A673 (cell line): ENCODE measurements around the gene HS3ST5. TPM values are rescaled to one million over a fixed set of nuclear protein-coding genes. Genes with fewer than 3 reads are reported as not detected.
"Not testable (repeated sequence)": the region's sequence is repeated elsewhere in the genome, so short reads cannot be mapped to it uniquely, and the experiment has no call there.

ENCODE experiments used
- BruUV-seq: library from RNA; stranded (reverse); fragments of 400-500 nt; replicated peaks from 2 replicates; lab custom pipeline; 2021; lab: Mats Ljungman, UMichigan
- CTCF ChIA-PET: fragments of 300-600 bp; sonication (Branson Sonifier 250); formaldehyde crosslinking; loops from one replicate; lab custom pipeline; 2022; ENCODE audit warnings: antibody characterized with exemption; lab: Charles Lee
- POLR2A ChIA-PET: fragments of 300-600 bp; sonication (Branson Sonifier 250); formaldehyde crosslinking; loops from one replicate; lab custom pipeline; 2022; ENCODE audit warnings: antibody characterized with exemption; ENCODE audit not compliant: low non-redundant PET; lab: Charles Lee
- DNase-seq: peaks from one replicate; pipeline ENCODE4 v3.0.0-alpha.2; 2015; ENCODE audit warnings: low spot score
- H3K27ac ChIP-seq: fragments of 200-600 bp; sonication (generic); 2 replicates; pipeline ENCODE4 v1.5.1; 2016; ENCODE audit warnings: mixed run types, low read depth, mild to moderate bottlenecking, mixed read lengths, antibody characterized with exemption, low read length; ENCODE audit not compliant: poor library complexity, severe bottlenecking
- H3K27me3 ChIP-seq: fragments of 200-600 bp; sonication (generic); replicated peaks from 2 replicates; pipeline ENCODE4 v1.6.1; 2017; ENCODE audit warnings: mixed run types, low read depth, mild to moderate bottlenecking, mixed read lengths, antibody characterized with exemption, low read length; ENCODE audit not compliant: insufficient read depth, poor library complexity
- H3K36me3 ChIP-seq: fragments of 200-600 bp; sonication (generic); 2 replicates; pipeline ENCODE4 v1.6.1; 2016; ENCODE audit warnings: mixed run types, mild to moderate bottlenecking, mixed read lengths, antibody characterized with exemption, low read length; ENCODE audit not compliant: insufficient read depth, poor library complexity, severe bottlenecking
- H3K4me1 ChIP-seq: fragments of 200-600 bp; sonication (generic); 2 replicates; pipeline ENCODE4 v1.6.1; 2017; ENCODE audit warnings: mixed run types, mild to moderate bottlenecking, mixed read lengths, antibody characterized with exemption, low read length; ENCODE audit not compliant: insufficient read depth, poor library complexity, severe bottlenecking
- H3K4me3 ChIP-seq: fragments of 200-600 bp; sonication (generic); 2 replicates; pipeline ENCODE4 v1.5.1; 2016; ENCODE audit warnings: low read depth, mixed run types, mild to moderate bottlenecking, mixed read lengths, low read length; ENCODE audit not compliant: poor library complexity, severe bottlenecking
- H3K9me3 ChIP-seq: fragments of 200-600 bp; sonication (generic); 2 replicates; pipeline ENCODE4 v1.6.1; 2016; ENCODE audit warnings: mixed run types, low read depth, mild to moderate bottlenecking, mixed read lengths, antibody characterized with exemption, low read length; ENCODE audit not compliant: poor library complexity, severe bottlenecking
- CTCF ChIP-seq: fragments of 300-800, 200-600 bp; sonication (generic); conservative IDR thresholded peaks from 2 replicates; pipeline ENCODE4 v1.5.1; 2017; ENCODE audit warnings: low read depth, mild to moderate bottlenecking, antibody characterized with exemption, low read length, moderate library complexity, mixed read lengths
- EZH2 ChIP-seq: fragments of 200-600 bp; sonication (generic); IDR thresholded peaks from 2 replicates; pipeline ENCODE4 v1.6.1; 2017; ENCODE audit warnings: borderline replicate concordance, low read depth, mild to moderate bottlenecking, mixed read lengths, antibody characterized with exemption, low read length; ENCODE audit not compliant: poor library complexity, severe bottlenecking
- intact Hi-C: fragments of 100-400 bp; cut with micrococcal nuclease; formaldehyde crosslinking; loops from one replicate; pipeline ENCODE4 v1.10.0; 2022; ENCODE audit not compliant: unreplicated experiment
- total RNA-seq: library from RNA; stranded (reverse); gene quantifications from 2 replicates; pipeline ENCODE4 v1.2.3, GENCODE V29; 2021

HS3ST5 gene
- total RNA-seq, 1 experiment from 2014 or later = not detected

DNA sequence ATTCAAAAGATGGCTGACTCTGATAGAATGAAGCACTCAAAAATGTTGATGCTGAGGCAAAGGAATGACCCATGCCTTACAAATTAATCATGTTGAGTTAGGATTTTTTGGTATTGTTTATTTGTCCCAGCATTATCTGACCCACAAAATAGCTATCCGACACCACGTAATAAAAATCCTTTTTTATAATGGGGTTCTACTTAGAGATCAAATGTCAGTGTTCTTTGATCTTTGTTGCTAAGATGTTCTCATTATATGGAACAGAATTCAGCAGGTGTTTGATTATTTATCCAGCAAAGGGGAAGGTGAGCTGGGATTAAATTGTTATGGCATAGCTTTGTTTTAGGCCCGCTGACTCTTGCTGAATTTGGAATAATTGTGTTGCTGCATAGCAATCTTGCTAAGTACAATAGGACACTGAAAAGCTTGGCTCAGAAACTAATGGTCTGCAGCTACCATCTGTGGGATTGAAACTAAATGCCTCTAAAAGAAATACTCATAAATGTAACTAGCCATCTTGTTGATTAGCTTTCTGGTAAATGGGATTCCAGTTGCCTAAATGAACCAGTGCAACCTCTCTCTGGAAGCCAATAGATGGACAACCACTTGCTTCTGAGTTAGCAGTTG lies 191.6 kb downstream of the HS3ST5 start:
- no TSS peak for BruUV-seq
- H3K4me3 ChIP-seq = no peak overlapping the region
- H3K27ac ChIP-seq = no peak overlapping the region
- H3K9me3 ChIP-seq = no peaks in the 10 kb centered on the region
- DNase-seq = no peak
- POLR2A ChIA-PET = no interaction called here
- no peak for TF ChIP-seq CTCF
- no peak for TF ChIP-seq EZH2
- no peaks in the 10 kb centered on the region for H3K27me3 ChIP-seq
- CTCF ChIA-PET = no interaction called here
- no peaks in the 10 kb centered on the region for H3K4me1 ChIP-seq
- intact Hi-C loops = no loop called here
- H3K36me3 ChIP-seq = no peaks in the 10 kb centered on the region

GRCh38 chr6:114149182-114149581 lies 193.6 kb downstream of the HS3ST5 start:
- intact Hi-C loops, POLR2A ChIA-PET, H3K9me3 ChIP-seq, DNase-seq, H3K36me3 ChIP-seq, CTCF ChIA-PET, H3K4me3 ChIP-seq, H3K27ac ChIP-seq, H3K4me1 ChIP-seq, BruUV-seq, H3K27me3 ChIP-seq: not testable (repeated sequence)

GRCh38 chr6:114144887-114145851 lies 197.7 kb downstream of the HS3ST5 start:
- intact Hi-C loops = no loop called here
- CTCF ChIA-PET = no interaction called here
- Histone ChIP-seq H3K27me3 (peaks cover 9% of the 10 kb centered on the region), H3K36me3 (no peaks in the 10 kb centered on the region), H3K4me3 (no peak overlapping the region), H3K27ac (no peak overlapping the region), H3K9me3 (no peaks in the 10 kb centered on the region), H3K4me1 (no peaks in the 10 kb centered on the region)
- BruUV-seq = no TSS peak
- TF ChIP-seq EZH2 = no peak
- no peak for TF ChIP-seq CTCF
- POLR2A ChIA-PET = no interaction called here
- no peak for DNase-seq
